ENCODE measurements around the gene EBI3. TPM values are rescaled to one million over a fixed set of nuclear protein-coding genes. Genes with fewer than 3 reads are reported as not detected.

Gene EBI3
- total RNA-seq, 1 donor from 2014 or later = not detected

DNA sequence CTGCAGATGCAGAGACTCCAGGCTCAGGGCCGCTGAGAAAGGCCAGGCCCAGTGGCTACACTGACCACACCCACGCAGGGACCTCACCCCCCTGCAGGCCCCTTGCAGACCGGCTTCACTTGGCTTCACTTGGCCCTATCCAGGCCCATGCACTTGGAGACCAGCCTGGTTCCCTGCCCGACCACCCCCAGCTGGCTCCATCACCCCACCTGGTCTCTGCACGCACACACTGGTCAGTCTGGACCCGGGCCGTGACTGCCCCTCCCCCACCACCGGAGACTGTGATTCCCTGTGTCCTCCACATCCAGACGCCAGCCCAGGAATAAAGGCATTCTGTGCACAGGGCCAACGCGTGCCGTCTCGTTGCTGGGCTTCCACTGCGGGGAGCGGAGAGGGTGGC lies 4.9 kb upstream of the EBI3 start:
- Histone ChIP-seq H3K27me3 (no peaks in the 10 kb centered on the region), H3K9ac (no peak overlapping the region), H3K4me1 (no peaks in the 10 kb centered on the region), H3K9me3 (ENCODE audit: low read depth) (no peaks in the 10 kb centered on the region), H3K79me2 (ENCODE audit: low read depth) (no peaks in the 10 kb centered on the region), H4K20me1 (ENCODE audit: low read depth) (no peaks in the 10 kb centered on the region), H3K36me3 (no peaks in the 10 kb centered on the region), H3K4me2 (no peak overlapping the region), H2AFZ (replicated peaks) (no peak overlapping the region), H3K4me3 (no peak overlapping the region), H3K27ac (no peak overlapping the region), H3F3A (ENCODE audit: low read depth) (peaks cover 5% of the 10 kb centered on the region)
- peaks cover 3% of the 10 kb centered on the region for H3K4me1 Mint-ChIP-seq
- peak overlapping the region; percentile 53 for H3K27ac Mint-ChIP-seq
- H3K4me3 Mint-ChIP-seq = no peak overlapping the region
- H3K9me3 Mint-ChIP-seq = no peaks in the 10 kb centered on the region
- peaks cover 2% of the 10 kb centered on the region for H3K27me3 Mint-ChIP-seq (ENCODE audit: insufficient read depth, low read depth)
- TF ChIP-seq EZH2 (IDR thresholded peaks at IDR 0.05) = no peak
- TF ChIP-seq EZH2phosphoT487 (IDR thresholded peaks at IDR 0.05) = no peak
- TF ChIP-seq, protein P1, sequence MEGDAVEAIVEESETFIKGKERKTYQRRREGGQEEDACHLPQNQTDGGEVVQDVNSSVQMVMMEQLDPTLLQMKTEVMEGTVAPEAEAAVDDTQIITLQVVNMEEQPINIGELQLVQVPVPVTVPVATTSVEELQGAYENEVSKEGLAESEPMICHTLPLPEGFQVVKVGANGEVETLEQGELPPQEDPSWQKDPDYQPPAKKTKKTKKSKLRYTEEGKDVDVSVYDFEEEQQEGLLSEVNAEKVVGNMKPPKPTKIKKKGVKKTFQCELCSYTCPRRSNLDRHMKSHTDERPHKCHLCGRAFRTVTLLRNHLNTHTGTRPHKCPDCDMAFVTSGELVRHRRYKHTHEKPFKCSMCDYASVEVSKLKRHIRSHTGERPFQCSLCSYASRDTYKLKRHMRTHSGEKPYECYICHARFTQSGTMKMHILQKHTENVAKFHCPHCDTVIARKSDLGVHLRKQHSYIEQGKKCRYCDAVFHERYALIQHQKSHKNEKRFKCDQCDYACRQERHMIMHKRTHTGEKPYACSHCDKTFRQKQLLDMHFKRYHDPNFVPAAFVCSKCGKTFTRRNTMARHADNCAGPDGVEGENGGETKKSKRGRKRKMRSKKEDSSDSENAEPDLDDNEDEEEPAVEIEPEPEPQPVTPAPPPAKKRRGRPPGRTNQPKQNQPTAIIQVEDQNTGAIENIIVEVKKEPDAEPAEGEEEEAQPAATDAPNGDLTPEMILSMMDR (IDR thresholded peaks at IDR 0.05) = no peak
- H3K36me3 Mint-ChIP-seq = no peaks in the 10 kb centered on the region
- no peak for DNase-seq (ENCODE audit: low spot score)

GRCh38 chr19:4225885-4226284 lies 3.4 kb upstream of the EBI3 start:
- no peak overlapping the region for H3K4me2 ChIP-seq
- no peak overlapping the region for H3K4me3 ChIP-seq
- H3K9ac ChIP-seq = no peak overlapping the region
- H3K27ac ChIP-seq = no peak overlapping the region
- no peak for DNase-seq (ENCODE audit: low spot score)
- H3K9me3 Mint-ChIP-seq = no peaks in the 10 kb centered on the region
- no peak overlapping the region for H2AFZ ChIP-seq (replicated peaks)
- H3K4me3 Mint-ChIP-seq = no peak overlapping the region
- peaks cover 5% of the 10 kb centered on the region for H3F3A ChIP-seq (ENCODE audit: low read depth)
- TF ChIP-seq EZH2 (IDR thresholded peaks at IDR 0.05) (no peak), EZH2phosphoT487 (IDR thresholded peaks at IDR 0.05) (no peak)
- TF ChIP-seq, protein P1 (IDR thresholded peaks at IDR 0.05) = no peak
- no peaks in the 10 kb centered on the region for H3K79me2 ChIP-seq (ENCODE audit: low read depth)
- H3K9me3 ChIP-seq (ENCODE audit: low read depth) = no peaks in the 10 kb centered on the region
- no peaks in the 10 kb centered on the region for H3K27me3 ChIP-seq
- peaks cover 3% of the 10 kb centered on the region for H3K4me1 Mint-ChIP-seq
- no peaks in the 10 kb centered on the region for H3K36me3 ChIP-seq
- H3K27ac Mint-ChIP-seq = no peak overlapping the region
- H3K27me3 Mint-ChIP-seq (ENCODE audit: insufficient read depth, low read depth) = peaks cover 2% of the 10 kb centered on the region
- no peaks in the 10 kb centered on the region for H3K4me1 ChIP-seq
- no peaks in the 10 kb centered on the region for H4K20me1 ChIP-seq (ENCODE audit: low read depth)
- no peaks in the 10 kb centered on the region for H3K36me3 Mint-ChIP-seq

DNA sequence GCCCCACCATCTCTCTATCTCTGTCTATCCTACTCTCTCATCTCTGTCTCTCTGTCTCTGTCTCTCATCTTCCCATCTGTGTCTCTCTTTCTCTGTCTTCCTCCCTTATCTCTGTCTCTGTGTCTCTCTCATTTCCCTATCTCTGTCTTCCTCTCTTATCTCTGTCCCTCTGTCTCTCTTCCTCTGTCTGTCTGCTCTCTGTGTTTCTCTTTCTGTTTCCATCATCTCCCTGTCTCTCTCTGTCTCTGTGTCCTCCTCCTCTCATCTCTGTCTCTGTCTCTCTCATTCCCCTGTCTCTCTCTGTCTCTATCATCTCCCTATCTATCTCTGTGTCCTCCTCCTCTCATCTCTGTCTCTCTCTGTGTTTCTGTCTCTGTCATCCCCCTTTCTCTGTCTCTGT lies 1.6 kb upstream of the EBI3 start:
- H3K4me3 Mint-ChIP-seq = no peak overlapping the region
- Histone ChIP-seq H3K79me2 (ENCODE audit: low read depth) (no peaks in the 10 kb centered on the region), H3K36me3 (no peaks in the 10 kb centered on the region), H3K9me3 (ENCODE audit: low read depth) (no peaks in the 10 kb centered on the region), H3K9ac (no peak overlapping the region), H4K20me1 (ENCODE audit: low read depth) (no peaks in the 10 kb centered on the region), H2AFZ (replicated peaks) (no peak overlapping the region), H3K27me3 (no peaks in the 10 kb centered on the region), H3K4me1 (no peaks in the 10 kb centered on the region), H3K27ac (no peak overlapping the region), H3F3A (ENCODE audit: low read depth) (peaks cover 5% of the 10 kb centered on the region), H3K4me3 (no peak overlapping the region), H3K4me2 (no peak overlapping the region)
- TF ChIP-seq, protein P1 (IDR thresholded peaks at IDR 0.05) = no peak
- TF ChIP-seq EZH2 (IDR thresholded peaks at IDR 0.05) (no peak), EZH2phosphoT487 (IDR thresholded peaks at IDR 0.05) (no peak)
- no peaks in the 10 kb centered on the region for H3K9me3 Mint-ChIP-seq
- H3K36me3 Mint-ChIP-seq = no peaks in the 10 kb centered on the region
- H3K27ac Mint-ChIP-seq = no peak overlapping the region
- DNase-seq (ENCODE audit: low spot score) = no peak
- peaks cover 5% of the 10 kb centered on the region for H3K27me3 Mint-ChIP-seq (ENCODE audit: insufficient read depth, low read depth)
- H3K4me1 Mint-ChIP-seq = peaks cover 3% of the 10 kb centered on the region

Measured in neural progenitor cell (in vitro differentiated cells).